Amygdala (tissue), 56 donors: ENCODE measurements around the gene KIRREL1.

Source experiments
- DNase-seq, 56 donors: peaks; one replicate each; lab custom pipeline; 2025; lab: John Stamatoyannopoulos, UW

KIRREL1 gene

DNA sequence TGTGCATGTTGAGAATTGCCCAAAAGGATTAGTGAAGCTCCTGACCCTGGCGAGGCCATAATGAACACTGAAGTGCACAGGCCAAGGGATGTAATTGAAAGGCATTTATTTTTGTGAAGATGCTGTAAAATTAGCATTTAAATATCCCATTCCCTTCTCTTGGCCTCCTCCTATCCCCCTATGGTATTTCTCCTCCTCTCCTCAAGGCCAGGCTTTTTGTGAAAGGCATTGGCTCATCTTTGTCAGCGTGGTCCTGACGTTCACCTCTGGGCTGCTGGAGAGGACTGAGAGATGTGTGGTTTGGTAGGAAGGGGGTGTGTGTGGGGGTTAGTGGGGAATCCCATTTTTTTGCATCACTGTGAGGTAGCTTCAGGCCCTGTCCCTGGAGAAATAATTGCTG, 105.7 kb downstream of the KIRREL1 start:
- DNase-seq, result no peak

DNA sequence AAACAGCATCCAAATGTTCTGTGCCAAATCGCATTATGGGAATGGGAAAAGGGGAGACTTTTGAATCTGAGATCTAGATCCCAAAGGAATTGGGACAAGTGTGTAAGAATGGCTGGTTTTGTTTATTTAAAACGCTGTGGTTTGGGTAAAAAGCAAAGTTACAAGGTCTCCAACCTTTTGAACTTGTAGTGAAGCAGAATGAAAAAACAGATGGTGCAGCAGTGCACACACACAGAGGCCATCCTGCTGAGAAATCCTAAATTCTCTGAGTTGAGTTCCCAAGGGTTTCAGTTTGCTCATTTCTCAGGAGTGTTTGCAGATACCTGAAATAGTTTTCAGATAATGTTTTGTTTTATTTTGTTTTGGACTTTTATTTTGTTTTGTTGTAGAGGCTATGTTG, 107.1 kb downstream of the KIRREL1 start:
- no peak for DNase-seq

DNA sequence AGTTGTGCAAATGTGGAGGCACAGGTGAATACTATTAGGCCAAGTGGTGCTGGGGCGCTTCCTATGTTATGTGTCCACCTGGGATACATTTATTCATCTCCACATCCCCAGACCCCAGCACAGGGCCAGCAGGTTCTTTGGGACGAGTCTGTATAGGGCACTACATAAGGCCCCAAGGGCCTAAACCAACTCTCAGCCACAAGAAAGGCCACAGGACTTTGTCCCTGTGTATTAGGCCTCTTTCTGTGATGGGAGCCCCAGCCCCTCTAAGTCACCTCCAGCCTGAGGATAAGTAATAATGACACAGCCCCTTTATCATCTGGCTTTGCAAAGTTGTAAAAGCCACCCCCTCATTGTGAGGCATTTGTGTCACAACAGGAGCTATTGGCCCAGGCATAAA, 108.0 kb downstream of the KIRREL1 start:
- DNase-seq, result no peak

DNA sequence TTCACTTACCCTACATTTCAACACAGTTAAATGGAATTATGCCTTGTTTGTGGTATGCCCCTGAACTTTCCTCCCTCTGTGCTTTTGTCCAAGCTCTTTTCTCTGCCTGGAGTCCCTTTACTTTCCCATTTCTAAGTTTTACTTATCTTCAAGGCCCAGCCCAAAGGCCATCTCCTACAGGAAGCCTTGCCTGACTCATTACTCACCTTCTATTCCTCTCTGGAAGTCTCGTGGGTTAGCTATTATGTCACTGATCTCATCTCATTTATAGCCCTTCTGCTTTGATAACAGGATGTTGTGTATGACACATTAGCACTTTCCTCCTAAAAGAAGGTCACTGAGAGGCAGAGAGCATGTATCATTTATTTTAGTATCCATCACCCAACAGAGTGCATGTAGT, 108.5 kb downstream of the KIRREL1 start:
- DNase-seq, result no peak

DNA sequence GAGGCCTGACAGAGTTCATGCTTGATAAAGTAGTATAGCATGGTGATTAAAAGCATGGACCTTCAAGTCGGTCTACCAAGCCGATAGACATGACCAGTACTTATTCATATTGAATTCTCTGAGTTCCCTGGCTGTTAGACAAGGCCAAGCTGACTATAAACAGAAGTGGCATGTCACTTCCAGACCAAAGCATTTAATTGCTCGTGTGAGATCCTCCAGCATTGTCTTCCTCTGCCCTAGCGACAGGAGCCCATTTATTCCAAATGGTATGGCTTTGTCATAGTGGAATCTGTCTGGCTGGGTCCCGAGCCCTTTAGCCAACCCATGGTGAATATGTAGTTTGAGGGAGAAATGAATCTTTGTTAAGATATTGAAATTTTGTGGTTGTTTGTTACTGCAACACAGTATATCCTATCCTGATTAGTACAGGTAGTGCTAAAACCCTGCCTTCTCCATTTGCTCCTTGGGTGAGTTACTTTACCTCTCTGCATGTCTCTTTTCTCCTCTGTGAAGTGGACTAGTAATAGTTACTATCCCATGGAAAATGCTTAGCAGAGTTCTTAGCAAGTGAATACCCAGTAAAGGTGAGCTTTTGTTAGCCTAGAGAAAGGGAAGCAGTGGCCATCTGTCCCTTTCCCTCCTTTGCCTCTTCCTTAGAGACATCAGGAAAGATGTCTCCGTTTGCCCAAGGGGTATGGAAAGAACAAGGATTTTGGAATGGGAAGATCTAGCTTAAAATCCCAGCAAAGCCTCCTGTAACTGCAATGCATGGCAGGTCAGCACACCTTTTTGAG, 109.6 kb downstream of the KIRREL1 start:
- DNase-seq, result no peak

DNA sequence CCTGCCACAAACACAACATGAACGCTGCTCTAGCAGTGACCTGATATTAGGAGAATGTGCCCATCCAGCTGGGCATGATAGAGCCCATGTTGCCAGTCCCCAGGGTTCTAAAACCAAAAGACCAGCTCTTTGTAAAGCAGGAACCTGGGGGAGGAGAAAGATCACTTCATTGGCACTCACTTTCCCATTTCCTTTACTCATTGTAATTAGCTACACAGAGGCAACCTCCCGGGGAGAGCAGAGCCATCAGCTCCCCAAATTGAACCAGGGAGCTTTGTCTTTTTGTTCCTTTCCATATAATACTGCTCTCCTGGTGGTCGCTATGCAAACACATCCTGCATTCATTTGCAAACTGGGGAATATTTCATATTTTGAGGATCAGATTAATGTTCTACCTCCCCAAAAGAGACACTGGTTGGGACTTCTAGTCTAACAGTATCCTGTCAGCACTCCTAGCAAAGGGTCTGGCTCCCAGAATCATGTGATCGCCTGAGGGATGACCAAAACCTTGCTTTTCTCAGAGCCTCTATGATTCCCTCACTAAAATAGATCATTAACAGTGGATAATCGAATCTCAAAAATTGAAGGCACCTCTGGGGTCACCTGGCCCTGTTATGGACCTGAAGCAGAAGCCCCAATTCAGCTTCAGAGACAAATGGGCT, 110.5 kb downstream of the KIRREL1 start:
- DNase-seq, result no peak

DNA sequence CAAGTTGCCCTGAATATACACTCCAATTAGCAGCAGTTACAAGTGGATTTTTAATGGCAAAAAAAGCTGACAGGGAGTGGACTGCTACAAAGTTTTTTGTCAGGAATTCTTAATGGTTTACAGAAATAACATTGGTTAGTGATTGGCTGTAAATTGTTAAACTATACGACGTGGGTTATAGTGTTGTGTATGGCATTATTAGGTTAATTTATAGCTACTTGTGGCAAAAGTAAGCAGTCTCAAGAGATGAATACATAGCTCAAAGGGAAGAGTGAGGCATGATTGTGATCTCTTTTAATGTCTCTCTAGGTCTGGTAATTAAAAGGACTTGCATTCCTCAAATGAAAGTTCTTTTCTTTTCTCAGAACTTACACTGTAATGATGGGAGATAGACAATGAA, 111.4 kb downstream of the KIRREL1 start:
- no peak for DNase-seq

DNA sequence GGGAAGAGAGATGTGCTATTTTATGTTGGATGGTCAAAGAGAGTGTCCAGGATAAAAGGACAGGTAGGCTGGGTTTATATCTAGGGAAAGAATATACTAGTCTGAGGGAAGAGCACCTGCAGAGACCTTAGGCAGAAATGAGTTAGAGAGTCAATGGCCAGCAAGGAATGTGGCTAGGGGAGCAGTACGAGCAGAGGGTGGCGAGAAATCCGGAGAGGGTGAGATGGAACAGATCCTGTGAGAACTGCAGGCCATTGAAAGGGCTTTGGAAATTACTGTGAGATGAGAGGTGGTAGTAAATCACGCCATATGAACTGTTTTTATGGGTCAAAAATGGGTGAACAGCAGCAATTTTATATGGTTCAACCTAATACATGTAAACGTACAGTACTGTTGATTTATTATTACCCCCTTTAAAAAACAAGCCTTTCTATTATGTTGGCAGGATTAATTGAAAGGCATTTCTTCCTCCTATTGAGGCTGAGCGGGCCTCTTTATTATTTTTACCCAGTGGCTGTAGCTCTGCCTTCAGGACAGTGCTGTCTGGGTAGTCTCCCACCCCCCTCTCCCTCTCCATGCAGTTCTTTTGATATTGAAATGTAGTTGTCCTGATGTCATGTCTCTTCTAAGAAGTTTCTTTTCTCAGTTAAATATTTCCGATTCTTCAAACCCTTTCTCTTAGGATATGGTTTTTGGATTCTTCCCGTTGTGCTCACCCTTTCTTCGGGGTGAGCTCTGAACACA, 112.1 kb downstream of the KIRREL1 start:
- no peak for DNase-seq

DNA sequence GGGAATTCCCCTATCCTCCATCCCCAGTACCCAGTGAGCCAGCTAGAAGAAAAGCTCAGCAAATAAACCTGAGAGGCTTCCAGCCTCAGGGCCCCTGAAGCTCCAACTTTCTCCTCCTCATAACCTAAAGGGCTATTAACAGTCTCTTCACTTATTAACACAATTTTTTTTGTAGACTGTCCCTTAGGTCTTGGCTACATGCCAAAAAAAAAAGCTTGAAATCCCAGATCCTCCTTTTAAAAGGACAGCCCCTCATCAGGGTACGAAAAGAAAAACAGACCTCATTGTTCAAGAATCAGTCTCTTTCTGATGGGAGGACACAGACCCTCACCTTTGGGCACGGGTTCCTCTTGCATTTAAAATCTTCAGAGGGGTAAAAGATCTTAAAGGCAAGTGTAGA, 114.5 kb downstream of the KIRREL1 start:
- DNase-seq, result no peak

DNA sequence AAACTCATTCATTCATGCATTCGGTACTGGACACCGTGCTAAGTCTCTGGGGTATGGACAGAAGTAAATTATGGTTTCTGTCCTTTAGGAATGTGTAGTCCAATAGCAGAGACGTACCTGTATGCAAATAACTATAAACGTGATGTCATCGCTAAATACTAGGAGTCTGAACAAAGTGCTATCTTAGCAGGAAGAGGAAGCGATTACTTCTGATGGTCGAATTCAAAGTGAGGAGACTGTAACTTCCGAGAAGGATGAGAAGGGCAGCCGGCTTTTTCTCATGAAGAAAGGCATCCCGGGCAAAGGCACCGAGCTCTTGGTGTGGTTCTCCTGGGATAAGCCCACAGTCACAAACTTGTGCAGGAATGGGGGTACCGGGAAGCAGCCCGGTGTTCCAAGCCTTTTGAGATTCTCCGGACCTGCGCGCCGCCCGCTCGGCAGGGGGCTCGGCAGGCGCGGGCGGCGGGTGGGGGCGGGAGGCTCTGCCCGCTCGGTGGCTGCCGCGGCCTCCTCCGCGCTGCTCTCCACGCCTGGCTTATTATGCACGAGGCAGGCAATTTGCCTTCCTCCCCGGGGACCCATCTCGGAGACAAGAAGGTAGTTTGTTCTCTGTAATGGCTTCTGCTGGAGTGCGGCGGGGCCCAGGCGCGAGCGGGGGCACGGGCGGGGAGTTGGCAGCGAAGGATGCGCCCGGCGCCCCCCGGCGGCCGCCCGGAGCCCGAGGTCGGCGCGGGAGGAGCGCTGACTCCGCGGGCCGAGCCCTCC, 119.7 kb downstream of the KIRREL1 start:
- DNase-seq, result peak in 17 of 56 donors; percentile 4 to 39 (median 15)

DNA sequence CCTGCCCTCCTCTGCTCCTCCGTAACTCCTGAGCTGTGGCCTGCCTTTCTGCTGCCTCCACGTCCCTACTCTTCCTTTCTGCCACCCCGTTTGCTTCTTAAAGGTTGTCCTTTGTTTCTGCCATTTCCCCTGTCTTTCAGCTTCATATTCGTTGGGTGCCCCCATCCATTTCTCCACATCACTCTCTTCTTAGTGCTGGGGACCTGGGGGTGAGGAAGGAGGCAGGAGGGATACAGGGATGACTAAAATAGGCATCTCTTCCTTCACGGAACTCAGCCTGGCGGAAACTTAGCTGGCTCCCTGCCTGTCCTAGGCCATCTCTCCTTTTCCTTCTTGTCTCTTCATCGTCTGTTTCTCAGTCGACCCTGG, 120.3 kb downstream of the KIRREL1 start:
- DNase-seq, result no peak

DNA sequence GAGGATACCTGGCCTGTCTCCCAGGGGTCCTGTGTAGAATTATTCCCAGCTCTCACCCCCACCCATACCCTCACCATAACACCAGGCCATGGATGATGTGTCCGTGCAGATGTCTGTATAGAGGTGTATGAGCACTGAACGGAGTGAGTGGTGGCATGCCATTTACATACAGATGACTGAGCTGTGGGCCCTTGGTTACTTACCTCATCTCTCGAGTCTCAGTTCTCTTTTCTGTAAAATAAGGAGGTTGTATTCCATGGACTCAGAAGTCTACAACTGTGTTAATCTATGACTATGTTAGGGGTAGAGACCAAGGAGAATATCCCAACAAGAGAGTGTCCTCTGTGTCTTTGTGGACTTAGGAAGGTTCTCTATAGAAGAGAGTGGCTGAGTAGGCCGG, 121.7 kb downstream of the KIRREL1 start:
- DNase-seq, result no peak

DNA sequence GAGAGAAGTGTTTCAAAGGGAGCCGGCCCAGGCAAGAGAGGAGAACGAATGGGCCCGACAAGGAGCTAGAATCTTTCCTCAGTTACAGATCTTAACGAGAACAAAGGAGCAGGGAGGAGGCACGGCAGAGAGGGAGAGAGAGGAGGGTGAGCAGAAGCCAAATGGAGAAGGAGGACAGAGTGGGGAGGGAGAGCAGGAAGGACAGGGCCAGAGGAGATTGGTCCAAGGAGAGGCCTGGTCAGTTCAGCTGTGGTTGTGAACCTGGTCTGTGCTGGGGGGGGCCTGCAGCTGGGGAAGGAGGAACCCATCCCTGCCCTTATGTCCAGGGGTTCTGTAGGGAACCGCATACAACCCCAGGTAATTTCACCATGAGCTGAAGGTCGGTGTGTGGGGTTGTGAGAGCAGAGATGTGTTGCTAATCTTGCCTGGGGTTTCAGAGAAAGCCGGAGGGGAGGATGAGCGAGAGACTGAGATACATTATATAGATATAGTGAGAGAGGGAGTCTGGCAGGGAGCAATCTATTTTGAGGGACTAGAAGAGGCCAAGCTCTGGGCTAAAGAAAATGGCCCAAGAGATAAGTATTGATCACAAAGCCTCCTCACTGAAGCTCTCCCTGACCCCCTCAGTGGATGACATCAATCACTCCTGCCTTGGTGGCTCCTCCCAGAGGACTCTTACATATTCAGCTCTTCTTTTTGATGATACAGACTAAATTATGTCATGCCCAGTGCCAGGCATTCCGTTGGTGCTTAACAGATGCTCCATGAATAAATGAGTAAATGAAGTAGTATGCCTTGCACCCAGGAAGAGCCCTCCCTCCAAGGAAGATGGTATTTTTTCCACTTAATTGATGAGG, 123.1 kb downstream of the KIRREL1 start:
- no peak for DNase-seq

DNA sequence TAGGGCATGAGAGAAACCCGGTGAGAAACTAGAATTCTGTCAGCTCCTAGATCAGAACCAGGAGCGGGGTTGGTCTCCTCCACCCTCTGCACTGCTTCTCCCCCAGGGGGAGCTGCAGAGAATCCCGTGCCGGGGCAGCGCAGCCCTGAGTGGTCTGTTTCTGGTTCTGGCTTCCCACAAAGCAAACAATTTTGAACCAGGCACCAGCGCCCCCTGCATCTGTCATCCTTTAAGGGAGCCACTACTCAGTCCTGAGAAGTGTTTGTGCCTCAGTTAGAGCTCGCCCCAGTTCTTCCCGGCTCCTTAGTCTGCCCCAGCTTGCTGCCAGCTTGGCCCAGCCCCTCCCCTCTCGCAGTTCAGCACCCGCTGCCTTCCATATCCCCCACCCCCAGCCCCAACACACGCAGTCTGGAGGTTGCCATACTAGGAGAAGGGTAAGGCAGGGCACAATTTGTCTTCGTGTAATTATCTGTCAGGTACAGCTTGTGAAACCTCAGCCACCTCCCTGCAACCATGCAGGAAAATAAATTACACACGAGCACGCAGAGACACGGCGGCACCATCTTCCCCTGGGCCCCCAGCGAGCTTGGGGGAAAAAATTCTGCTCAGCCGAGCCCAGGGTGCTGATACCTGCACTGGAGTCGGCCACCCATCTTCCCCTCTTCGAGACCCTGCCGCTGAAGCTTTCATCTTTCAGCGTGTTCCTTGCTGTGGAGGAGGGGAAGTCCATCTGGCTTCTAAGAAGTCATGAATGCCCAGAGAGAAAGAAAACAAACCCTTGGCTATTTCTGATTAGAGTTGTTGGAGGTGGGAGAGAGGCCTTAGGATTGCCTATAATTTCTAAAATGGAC, 124.6 kb downstream of the KIRREL1 start:
- DNase-seq, result peak in 15 of 56 donors; percentile 5 to 49 (median 16)

DNA sequence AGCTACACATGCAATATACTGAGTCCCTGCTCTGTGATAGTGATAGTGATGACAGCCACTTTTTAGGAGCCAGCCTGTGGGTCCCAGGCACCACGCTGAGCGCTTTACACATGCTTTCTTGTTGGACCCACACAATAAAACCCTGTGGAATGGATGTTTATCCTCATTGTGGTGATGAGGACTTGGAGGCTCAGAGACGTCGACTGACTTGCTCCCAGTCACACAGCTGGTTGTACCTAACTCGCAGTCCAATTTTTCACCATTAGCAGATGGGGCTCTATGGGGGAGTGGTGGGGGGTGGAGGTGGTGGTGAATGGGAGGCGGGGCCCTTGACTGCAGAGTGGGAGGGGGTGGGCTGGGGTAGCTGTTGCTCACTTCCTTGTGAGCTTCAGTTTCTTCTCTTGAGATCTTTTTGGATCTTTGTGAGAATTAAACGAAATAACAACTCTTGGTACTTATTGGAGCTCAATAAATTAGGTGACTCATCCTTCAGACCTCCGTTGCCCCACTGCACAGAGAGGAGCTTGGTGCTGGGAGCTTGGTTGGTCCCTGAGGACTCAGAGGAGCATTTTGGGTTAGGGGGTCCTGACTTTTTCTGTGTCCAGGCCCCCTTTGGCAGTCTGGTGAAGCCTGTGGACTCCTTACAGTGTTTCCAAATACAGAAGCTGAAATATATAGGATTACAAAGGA, 125.4 kb downstream of the KIRREL1 start:
- DNase-seq, result no peak

DNA sequence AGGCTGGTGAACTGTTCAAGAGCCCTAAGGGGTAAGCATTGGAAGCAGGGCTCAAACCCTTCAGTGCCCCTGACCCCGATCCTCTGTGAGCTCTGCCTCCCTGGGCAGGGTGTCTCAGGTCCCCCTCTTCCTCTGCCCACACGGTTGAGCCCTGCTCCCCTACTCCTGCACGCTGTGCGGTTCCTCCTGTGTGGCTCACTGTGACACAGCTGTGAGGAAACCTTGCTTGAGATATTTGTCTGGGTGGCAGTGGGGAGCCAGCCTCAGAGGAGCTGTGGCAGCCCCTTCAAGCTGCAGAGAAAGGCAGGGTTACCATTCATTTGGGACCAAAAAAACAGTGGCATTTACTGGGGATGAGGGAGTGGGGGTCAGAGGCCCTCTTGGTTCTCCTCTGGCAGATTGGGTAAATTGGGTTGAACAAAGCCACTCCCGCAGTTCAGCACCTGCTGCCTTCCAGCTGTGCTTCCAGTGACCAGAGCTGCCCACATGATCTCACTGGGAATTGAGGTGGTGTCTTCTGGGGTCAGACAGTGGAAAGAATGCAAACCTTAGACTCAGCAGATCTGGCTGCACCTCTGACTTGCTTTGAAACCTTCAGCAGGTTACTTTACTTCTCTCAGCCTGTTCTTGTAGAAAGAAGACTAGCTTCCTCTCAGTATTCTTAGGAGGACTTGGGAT, 126.7 kb downstream of the KIRREL1 start:
- no peak for DNase-seq

DNA sequence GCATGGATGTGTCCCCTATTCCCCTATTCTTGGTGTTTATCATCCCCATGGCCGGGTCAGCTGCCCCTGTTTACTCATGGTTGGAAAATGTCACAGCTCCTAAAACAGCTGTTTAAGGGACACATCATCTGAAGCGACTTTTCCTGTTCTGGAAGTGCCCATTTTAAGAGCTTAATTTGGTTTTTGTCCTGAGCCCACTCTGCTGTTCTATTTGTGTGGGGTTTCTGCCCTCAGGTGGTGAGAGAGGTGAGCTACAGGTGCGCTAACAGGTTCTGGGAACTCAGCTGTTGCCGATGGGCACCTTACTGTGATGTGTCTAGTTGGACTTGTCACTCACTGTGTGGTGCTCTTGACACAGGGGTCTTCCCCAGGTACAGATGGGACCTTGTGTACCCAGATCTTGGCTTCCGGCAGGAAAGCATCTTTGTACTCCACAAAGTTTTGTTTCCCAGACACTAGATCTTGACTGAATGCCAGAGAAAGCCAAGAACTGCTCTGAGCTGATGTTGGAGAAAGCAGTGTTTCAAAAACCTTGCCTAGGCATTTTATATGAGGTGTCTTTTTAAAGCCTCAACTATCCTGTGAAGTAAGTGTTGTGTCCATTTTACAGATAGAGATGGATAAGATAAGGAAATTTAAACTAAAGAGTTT, 128.3 kb downstream of the KIRREL1 start:
- DNase-seq, result peak in 2 of 56 donors; percentile 2 to 17
